IMR-90 (cell line): ENCODE measurements around the gene UBR4. TPM values are rescaled to one million over a fixed set of nuclear protein-coding genes. Genes with fewer than 3 reads are reported as not detected.

ENCODE experiments used
- ATAC-seq: fragments of 200-7000 bp; cut with Tn5 transposase; 2 replicates; pipeline ENCODE4 v1.9.1; 2020; ENCODE audit warnings: low read depth, mild to moderate bottlenecking, moderate library complexity
- BruUV-seq: library from RNA; stranded (reverse); fragments of 400-500 nt; replicated peaks from 2 replicates; lab custom pipeline; 2021; lab: Mats Ljungman, UMichigan
- CTCF ChIA-PET: fragments of 300-600 bp; formaldehyde crosslinking; extraction: SDS; loops from one replicate; lab custom pipeline; 2021; ENCODE audit warnings: antibody characterized with exemption; lab: Yijun Ruan, JAX
- POLR2A ChIA-PET: fragments of 300-600 bp; sonication (Branson Sonifier 250); formaldehyde crosslinking; loops from one replicate; lab custom pipeline; 2022; ENCODE audit warnings: antibody characterized with exemption; ENCODE audit not compliant: unreplicated experiment; lab: Charles Lee
- DNase-seq: peaks from one replicate; pipeline ENCODE4 v3.0.0; 2013
- H2AFZ ChIP-seq: replicated peaks from 2 replicates; pipeline ENCODE3; 2013; ENCODE audit warnings: low read length, mild to moderate bottlenecking; ENCODE audit not compliant: poor library complexity
- H2AK5ac ChIP-seq: 2 replicates; pipeline ENCODE4 v1.6.1; 2013; ENCODE audit warnings: low read depth, low read length, inconsistent platforms
- H2AK9ac ChIP-seq: replicated peaks from 2 replicates; pipeline ENCODE3; 2013; ENCODE audit warnings: mild to moderate bottlenecking, low read depth, low read length, moderate library complexity; ENCODE audit not compliant: poor library complexity
- H2BK120ac ChIP-seq: 2 replicates; pipeline ENCODE4 v1.6.1; 2013; ENCODE audit warnings: low read depth, low read length, inconsistent platforms
- H2BK15ac ChIP-seq: 3 replicates; pipeline ENCODE4 v1.6.1; 2013; ENCODE audit warnings: low read depth, low read length, inconsistent platforms
- H2BK20ac ChIP-seq: 2 replicates; pipeline ENCODE4 v1.6.1; 2013; ENCODE audit warnings: low read depth, mild to moderate bottlenecking, inconsistent platforms, low read length, moderate library complexity
- H2BK5ac ChIP-seq: 2 replicates; pipeline ENCODE4 v1.6.1; 2013; ENCODE audit warnings: mild to moderate bottlenecking, low read depth, low read length, inconsistent platforms; ENCODE audit not compliant: poor library complexity, severe bottlenecking
- H3K14ac ChIP-seq: replicated peaks from 2 replicates; pipeline ENCODE4 v1.6.1; 2013; ENCODE audit warnings: low read depth, low read length, inconsistent platforms
- H3K18ac ChIP-seq: 2 replicates; pipeline ENCODE4 v1.6.1; 2013; ENCODE audit warnings: low read depth, low read length, control low read depth
- H3K23ac ChIP-seq: 2 replicates; pipeline ENCODE4 v1.6.1; 2013; ENCODE audit warnings: low read depth, low read length, inconsistent platforms
- H3K27ac ChIP-seq: 2 replicates; pipeline ENCODE4 v1.5.1; 2013; ENCODE audit warnings: mild to moderate bottlenecking, control low read depth, low read length; ENCODE audit not compliant: insufficient read depth
- H3K27me3 ChIP-seq: 2 replicates; pipeline ENCODE4 v1.6.1; 2013; ENCODE audit warnings: low read length; ENCODE audit not compliant: control insufficient read depth, insufficient read depth
- H3K36me3 ChIP-seq: 2 replicates; pipeline ENCODE4 v1.6.1; 2013; ENCODE audit warnings: low read length, mixed read lengths; ENCODE audit not compliant: control insufficient read depth, insufficient read depth
- H3K4ac ChIP-seq: 2 replicates; pipeline ENCODE4 v1.6.1; 2013; ENCODE audit warnings: low read depth, low read length, inconsistent platforms
- H3K4me1 ChIP-seq: 2 replicates; pipeline ENCODE4 v1.6.1; 2013; ENCODE audit warnings: low read length, mixed read lengths; ENCODE audit not compliant: control insufficient read depth, insufficient read depth
- H3K4me2 ChIP-seq: 2 replicates; pipeline ENCODE4 v1.6.1; 2013; ENCODE audit warnings: low read depth, mild to moderate bottlenecking, control low read depth, low read length, moderate library complexity
- H3K4me3 ChIP-seq: 2 replicates; pipeline ENCODE4 v1.5.1; 2013; ENCODE audit warnings: low read depth, mild to moderate bottlenecking, control low read depth, low read length, moderate library complexity; ENCODE audit not compliant: insufficient read depth
- H3K56ac ChIP-seq: 2 replicates; pipeline ENCODE4 v1.6.1; 2013; ENCODE audit warnings: low read length, inconsistent platforms; ENCODE audit not compliant: insufficient read depth; ENCODE audit errors: extremely low read depth
- H3K79me1 ChIP-seq, 2 experiments: 2 replicates each; pipeline ENCODE4 v1.6.1; 2013; ENCODE audit warnings: low read length in 2 of 2, inconsistent platforms in 1 of 2, low read depth in 1 of 2
- H3K9ac ChIP-seq: 2 replicates; pipeline ENCODE4 v1.6.1; 2013; ENCODE audit warnings: low read depth, low read length, control low read depth
- H3K9me1 ChIP-seq: 2 replicates; pipeline ENCODE4 v1.6.1; 2013; ENCODE audit warnings: low read length, inconsistent platforms; ENCODE audit not compliant: insufficient read depth
- H3K9me3 ChIP-seq: 2 replicates; pipeline ENCODE4 v1.6.1; 2013; ENCODE audit warnings: low read length; ENCODE audit not compliant: control insufficient read depth, insufficient read depth
- H4K20me1 ChIP-seq: 2 replicates; pipeline ENCODE4 v1.6.1; 2013; ENCODE audit warnings: low read length, inconsistent platforms; ENCODE audit not compliant: insufficient read depth
- H4K5ac ChIP-seq: 2 replicates; pipeline ENCODE4 v1.6.1; 2013; ENCODE audit warnings: mild to moderate bottlenecking, low read depth, low read length, control low read depth
- H4K8ac ChIP-seq, 2 experiments: 2 replicates each; pipeline ENCODE4 v1.6.1; 2013; ENCODE audit warnings: low read depth in 2 of 2, low read length in 2 of 2, control low read depth in 1 of 2, inconsistent platforms in 1 of 2
- H4K91ac ChIP-seq: 2 replicates; pipeline ENCODE4 v1.6.1; 2013; ENCODE audit warnings: low read depth, low read length, inconsistent platforms; ENCODE audit not compliant: insufficient read depth
- CEBPB ChIP-seq: IDR thresholded peaks from 2 replicates; pipeline ENCODE4 v1.6.1; 2012; ENCODE audit warnings: low read depth, low read length, improper control_type of control experiment
- CHD1 ChIP-seq: IDR thresholded peaks from 2 replicates; pipeline ENCODE4 v1.6.1; 2012; ENCODE audit warnings: low read depth, low read length, improper control_type of control experiment
- CTCF ChIP-seq: conservative IDR thresholded peaks from 2 replicates; pipeline ENCODE4 v1.5.1; 2012; ENCODE audit warnings: mild to moderate bottlenecking, low read depth, low read length, improper control_type of control experiment
- FOS ChIP-seq: fragments of 150-350 bp; IDR thresholded peaks from 2 replicates; pipeline ENCODE4 v1.6.1; 2016; ENCODE audit warnings: low read depth, low read length
- MAFK ChIP-seq: IDR thresholded peaks from 2 replicates; pipeline ENCODE4 v1.6.1; 2012; ENCODE audit warnings: low read depth, low read length, improper control_type of control experiment
- POLR2A ChIP-seq: IDR thresholded peaks from 2 replicates; pipeline ENCODE4 v1.6.1; 2012; ENCODE audit warnings: mild to moderate bottlenecking, low read depth, low read length
- RAD21 ChIP-seq: IDR thresholded peaks from 2 replicates; pipeline ENCODE4 v1.6.1; 2012; ENCODE audit warnings: low read length, improper control_type of control experiment
- RCOR1 ChIP-seq: IDR thresholded peaks from 2 replicates; pipeline ENCODE4 v1.6.1; 2012; ENCODE audit warnings: mild to moderate bottlenecking, low read length, improper control_type of control experiment; ENCODE audit not compliant: insufficient replicate concordance
- RFX5 ChIP-seq: IDR thresholded peaks from 2 replicates; pipeline ENCODE4 v1.8.0; 2012; ENCODE audit warnings: low read depth, mild to moderate bottlenecking, low read length, moderate library complexity
- SMC3 ChIP-seq: fragments of 150-350 bp; IDR thresholded peaks from 2 replicates; pipeline ENCODE4 v1.6.1; 2016; ENCODE audit warnings: low read depth, mild to moderate bottlenecking, antibody characterized with exemption, low read length, moderate library complexity
- WGBS, 2 experiments: methylation state at CpG; one replicate each; pipeline versions ENCODE4 v1.1.5 to v1.1.7; 2013; ENCODE audit warnings: missing lambda C conversion rate in 2 of 2; ENCODE audit not compliant: insufficient read length in 1 of 2; ENCODE audit errors: extremely low coverage in 2 of 2; 5-methylcytosine and 5-hydroxymethylcytosine counted together
- dilution Hi-C: fragments of 300-500 bp; cut with HindIII; formaldehyde crosslinking; loops from one replicate; pipeline ENCODE4 v1.14.3; 2018; ENCODE audit warnings: low sequenced_read_pairs; ENCODE audit not compliant: unreplicated experiment
- in situ Hi-C: fragments of 300-500 bp; cut with MboI; formaldehyde crosslinking; loops from 3 replicates; pipeline ENCODE4 v1.14.3; 2019; ENCODE audit warnings: low sequenced_read_pairs, inconsistent platforms, mixed read lengths
- intact Hi-C: fragments of 100-400 bp; cut with micrococcal nuclease; formaldehyde crosslinking; loops from 2 replicates; pipeline ENCODE4 v1.10.0; 2022
- polyA plus RNA-seq, 3 experiments: library from polyadenylated mRNA; depleted of rRNA; stranded (reverse); fragments of >200 nt; gene quantifications; 2 replicates each; pipeline ENCODE4 v1.2.3, GENCODE V29; 2012; ENCODE audit warnings: low replicate concordance in 1 of 3
- total RNA-seq: library from RNA; depleted of rRNA; stranded (reverse); fragments of >200 nt; gene quantifications from 2 replicates; pipeline ENCODE4 v1.2.3, GENCODE V29; 2012

UBR4 gene
- total and polyA plus RNA-seq, 2 of the 4 experiments (the other 2 are of a cell fraction): 87.8 to 121 TPM

- Histone ChIP-seq H3K9ac (no peak overlapping the region), H2BK20ac (no peak overlapping the region), H2AFZ (no peak overlapping the region), H4K91ac (no peak overlapping the region), H3K14ac (no peak overlapping the region), H2BK15ac (no peak overlapping the region), H3K79me1 (peaks cover 8 to 56% of the 10 kb centered on the region in 2 experiments; a peak in 3 of 4 replicates), H3K56ac (no peak overlapping the region), H3K18ac (no peak overlapping the region), H4K8ac (no peak overlapping the region), H3K23ac (no peak overlapping the region), H3K36me3 (peaks cover 6% of the 10 kb centered on the region), H2AK9ac (no peak overlapping the region), H3K4me3 (no peak overlapping the region), H2BK120ac (no peak overlapping the region), H3K9me1 (peaks cover 15% of the 10 kb centered on the region), H3K27me3 (no peaks in the 10 kb centered on the region), H3K9me3 (no peaks in the 10 kb centered on the region), H4K20me1 (peaks cover 89% of the 10 kb centered on the region), H2BK5ac (no peak overlapping the region), H3K27ac (no peak overlapping the region), H3K4ac (no peak overlapping the region), H4K5ac (no peak overlapping the region), H3K4me2 (no peak overlapping the region), H3K4me1 (peaks cover 16% of the 10 kb centered on the region), H2AK5ac (no peak overlapping the region)
- no TSS peak for BruUV-seq
- no CpG with 5 or more reads among the region's 5 CpGs for WGBS, 2 experiments
- ChIA-PET POLR2A (interaction anchor here (0.6 kb wide), 1 partner anchor 451 kb away, joined by 4 read pairs; no protein-coding TSS in a partner anchor), CTCF (interaction anchor here (0.7 kb wide), 1 partner anchor 196 kb away, joined by 4 read pairs; no protein-coding TSS in a partner anchor)
- dilution Hi-C loops: no loop called here
- TF ChIP-seq RAD21 (no peak), CHD1 (no peak), RFX5 (no peak), RCOR1 (no peak), FOS (no peak), CEBPB (no peak), CTCF (no peak), SMC3 (no peak), POLR2A (no peak), MAFK (no peak)
- DNase-seq: no peak
- intact Hi-C loops: no loop called here
- in situ Hi-C loops: no loop called here
- no peak for ATAC-seq
These were observed 4.2 kb downstream of the UBR4 start for GRCh38 chr1:19205845-19206244.
